Fibroblast of mammary gland (primary cell): Measurements from ENCODE around the gene TAF1A.
A peak's percentile ranks its signal among the peaks of the same experiment; 100 is the strongest.

Source experiments
- DNase-seq: peaks from one replicate; pipeline ENCODE4 v3.0.0-alpha.2; 2010; ENCODE audit warnings: low read depth
- H3K4me3 ChIP-seq: 2 replicates; pipeline ENCODE4 v1.5.1; 2011; ENCODE audit warnings: low read depth, mild to moderate bottlenecking, low read length, moderate library complexity; ENCODE audit not compliant: control insufficient read depth
- CTCF ChIP-seq: conservative IDR thresholded peaks from 2 replicates; pipeline ENCODE4 v1.5.1; 2011; ENCODE audit warnings: low read depth, low read length, inconsistent platforms; ENCODE audit not compliant: control insufficient read depth, insufficient read depth

TAF1A gene

GRCh38 chr1:222624214-222624613, 34.5 kb upstream of the TAF1A start:
- no peak for TF ChIP-seq CTCF
- H3K4me3 ChIP-seq: no peak overlapping the region
- DNase-seq: no peak

DNA sequence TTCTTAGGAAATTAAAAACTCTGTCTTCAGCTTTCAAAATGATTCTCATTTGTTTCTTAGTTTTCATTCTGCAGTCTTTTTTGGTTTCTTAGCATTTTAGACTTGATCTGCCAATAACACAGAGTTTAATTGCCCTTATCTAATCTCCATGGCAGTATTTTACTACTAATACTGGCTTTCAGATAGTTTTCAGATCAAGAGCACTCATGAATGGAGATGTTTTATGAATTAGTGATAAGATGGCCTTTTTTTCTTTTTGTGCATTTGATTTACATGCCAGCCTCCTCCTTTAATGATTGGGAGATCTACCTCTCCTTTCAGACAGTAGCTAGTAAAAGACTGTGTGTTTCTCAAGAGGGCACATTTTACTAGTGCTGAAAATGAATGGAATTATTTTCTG, 33.7 kb upstream of the TAF1A start:
- DNase-seq: no peak
- H3K4me3 ChIP-seq: no peak overlapping the region

DNA sequence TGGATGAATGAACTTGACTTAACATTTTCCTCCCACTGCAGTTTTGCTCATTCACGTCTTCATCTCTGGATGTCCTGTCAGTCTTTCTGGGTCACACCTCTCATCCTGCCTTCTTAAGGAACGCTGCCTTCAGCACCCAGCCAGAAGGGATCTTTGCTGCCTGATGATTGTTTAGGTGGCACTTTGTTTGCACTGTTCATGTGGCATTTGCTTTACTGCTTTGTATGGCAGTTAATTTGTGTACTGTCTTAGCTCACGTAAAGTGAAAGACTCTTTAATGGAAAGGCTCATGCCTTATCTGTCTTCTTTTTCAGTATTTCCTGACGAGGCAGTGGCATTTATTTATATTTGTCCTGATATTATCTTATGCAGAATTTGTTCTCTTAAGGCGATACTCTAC, 33.0 kb upstream of the TAF1A start:
- DNase-seq: no peak
- TF ChIP-seq CTCF: no peak
- no peak overlapping the region for H3K4me3 ChIP-seq

More for the DNA sequence above, 33.7 kb upstream of the TAF1A start:
- TF ChIP-seq CTCF: no peak

GRCh38 chr1:222620566-222620965, 30.8 kb upstream of the TAF1A start:
- DNase-seq: no peak
- H3K4me3 ChIP-seq: no peak overlapping the region
- no peak for TF ChIP-seq CTCF

DNA sequence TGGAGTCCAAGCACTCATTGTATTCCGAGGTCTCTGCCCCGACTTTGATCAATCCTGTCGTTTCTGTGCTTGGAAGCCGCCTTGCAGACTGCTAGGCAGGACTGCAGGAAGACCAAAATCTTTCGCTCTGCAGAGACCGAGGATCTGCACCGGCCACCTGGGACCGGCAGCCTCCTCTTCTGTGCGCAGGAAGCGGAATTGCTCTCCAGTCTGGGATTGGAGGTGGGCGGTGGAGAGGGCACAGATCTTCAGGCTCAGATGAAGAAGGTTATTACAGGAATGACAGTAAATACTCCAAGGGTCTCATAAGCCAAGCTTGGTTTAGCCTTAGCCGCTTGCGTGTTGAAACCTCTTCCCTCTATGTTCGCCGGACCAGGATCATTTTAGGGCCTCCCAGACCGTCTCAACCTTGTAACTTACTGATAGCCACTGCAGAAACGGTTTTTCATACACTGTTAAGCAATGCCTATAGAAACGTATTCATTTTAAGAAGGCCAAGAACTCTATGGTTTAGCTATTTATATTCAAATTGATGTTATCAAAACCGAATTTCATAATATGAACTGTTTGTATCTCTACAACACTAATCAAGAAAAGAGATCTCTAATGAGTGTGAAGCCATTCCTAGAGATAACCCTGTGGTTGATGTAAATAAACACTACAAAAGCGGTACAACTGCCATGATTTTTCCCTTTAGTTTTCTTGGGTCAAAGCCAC, 29.3 kb upstream of the TAF1A start:
- peak overlapping the region; percentile 87 for H3K4me3 ChIP-seq
- peak; percentile 48 for DNase-seq
- no peak for TF ChIP-seq CTCF

DNA sequence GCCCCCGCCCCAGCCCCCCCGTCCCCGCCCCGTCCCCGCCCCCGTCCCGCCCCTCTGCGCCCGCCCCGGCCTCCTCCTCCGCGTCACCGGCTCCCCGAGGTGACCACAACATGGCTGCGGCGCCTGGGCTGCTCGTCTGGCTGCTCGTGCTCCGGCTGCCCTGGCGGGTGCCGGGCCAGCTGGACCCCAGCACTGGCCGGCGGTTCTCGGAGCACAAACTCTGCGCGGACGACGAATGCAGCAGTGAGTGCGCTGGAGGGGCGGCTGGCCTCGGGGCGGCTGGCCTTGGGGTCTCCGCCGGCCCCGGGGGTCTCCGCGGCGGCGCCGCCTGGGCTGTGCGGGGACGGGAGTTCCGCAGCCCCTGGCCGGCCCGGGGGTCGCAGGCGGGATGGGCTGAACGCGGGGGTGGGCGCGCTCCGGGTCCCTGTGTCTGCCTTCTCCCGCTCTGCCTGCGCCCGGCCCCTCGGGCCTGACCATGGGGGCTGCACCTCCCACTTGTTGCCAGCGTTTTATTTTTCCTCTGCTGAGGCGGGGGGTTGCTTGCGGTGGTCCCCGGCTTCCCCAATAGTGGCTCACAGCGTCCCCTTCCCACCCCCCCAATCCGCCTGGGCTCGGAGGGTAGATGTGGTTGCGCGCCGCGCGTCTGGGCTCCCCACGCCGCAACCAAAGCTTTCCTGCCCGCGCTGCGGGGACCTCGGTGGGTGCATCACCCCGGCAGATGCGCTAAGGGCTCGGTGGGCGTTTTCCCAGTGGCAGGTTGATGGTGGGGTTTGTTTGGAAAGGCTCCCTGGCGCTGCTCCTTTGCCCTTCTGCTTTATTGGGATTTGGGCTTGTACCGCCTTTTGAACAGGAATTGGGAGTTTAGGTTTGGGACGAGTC, 28.5 kb upstream of the TAF1A start, which contains the start of gene MIA3:
Gene MIA3 (plus strand): TSS at position 97 of the 879 bp plus-strand sequence. CDS start 14 bp downstream, at position 111.
- peak within 1 kb of the TSS; percentile 87 for H3K4me3 ChIP-seq
- TF ChIP-seq CTCF: no peak
- no peak for DNase-seq
